GM21717 (cell line): Measurements from ENCODE around the gene EPB41L4A.

Experiments used
- ATAC-seq: cut with Tn5 transposase; IDR thresholded peaks from one replicate; pipeline ENCODE4 v1.9.1; 2021; ENCODE audit warnings: mild to moderate bottlenecking, moderate library complexity; ENCODE audit not compliant: unreplicated experiment

The EPB41L4A gene

GRCh38 chr5:112122353-112122752 is 296.7 kb downstream of the EPB41L4A start:
- ATAC-seq, result no peak

GRCh38 chr5:112121258-112121657 is 297.8 kb downstream of the EPB41L4A start:
- ATAC-seq, result no peak

GRCh38 chr5:112119969-112120368 is 299.1 kb downstream of the EPB41L4A start:
- ATAC-seq, result no peak

DNA sequence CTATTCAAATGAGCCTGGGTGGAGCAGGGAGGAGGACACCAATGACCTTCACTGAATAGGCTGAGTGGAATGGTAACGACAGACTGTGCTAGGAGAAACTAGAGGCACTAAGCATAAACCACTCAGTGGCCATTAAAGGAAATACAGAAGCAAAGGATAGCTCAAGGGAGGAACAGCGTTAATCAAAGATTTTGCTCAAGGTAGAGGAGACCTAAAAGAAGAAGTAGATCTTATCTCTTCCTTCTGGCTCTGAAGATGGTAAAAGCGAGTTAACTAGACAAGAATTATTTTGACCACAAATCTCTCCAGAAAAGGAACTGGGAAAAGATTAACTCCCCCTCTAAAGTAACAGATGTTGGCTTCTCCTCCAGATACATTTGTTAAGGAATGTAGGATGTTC is 299.6 kb downstream of the EPB41L4A start:
- ATAC-seq, result no peak

- ATAC-seq, result no peak
These were observed 301.5 kb downstream of the EPB41L4A start for GRCh38 chr5:112117551-112117950.

DNA sequence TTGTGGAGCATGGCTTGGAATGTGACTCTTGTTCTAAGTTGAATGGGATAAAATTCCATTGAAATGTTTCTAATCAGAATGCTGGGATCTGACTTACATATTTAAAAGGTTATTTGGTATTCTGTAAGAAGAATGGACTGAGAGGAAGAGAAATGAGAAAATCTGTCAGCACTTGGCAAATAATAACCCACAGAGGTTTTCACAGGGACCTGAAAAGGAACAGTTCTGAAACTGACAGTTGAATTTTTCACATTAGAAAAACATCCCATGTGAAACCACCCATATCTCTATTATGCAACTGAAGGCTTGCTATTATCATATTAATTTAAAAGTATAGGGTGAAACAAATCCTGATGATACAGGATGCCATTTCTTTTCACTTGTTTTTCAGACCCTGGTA is 302.7 kb downstream of the EPB41L4A start:
- ATAC-seq, result no peak

DNA sequence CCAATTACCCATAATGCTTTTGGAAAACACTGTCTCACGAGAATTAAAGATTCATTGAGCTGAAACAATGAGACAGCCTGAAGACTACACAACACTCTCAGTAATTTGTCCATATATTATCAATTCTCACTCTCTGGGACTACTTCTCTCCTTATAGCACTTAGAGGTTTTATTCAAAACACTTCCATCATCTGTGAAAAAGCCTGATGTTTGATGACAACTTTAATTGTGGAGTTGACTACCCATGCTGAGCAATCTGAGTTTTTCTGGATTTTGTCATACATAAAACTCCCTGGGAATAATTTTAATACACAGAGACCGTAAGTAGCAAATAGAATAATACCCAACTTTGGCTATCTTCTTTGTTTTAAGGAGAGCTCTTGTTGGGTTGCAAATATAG is 305.5 kb downstream of the EPB41L4A start:
- no peak for ATAC-seq
